K562 (cell line): ENCODE measurements around the gene DDX5. TPM values are rescaled to one million over a fixed set of nuclear protein-coding genes. Genes with fewer than 3 reads are reported as not detected.

Source experiments
- BACH1 ChIP-seq: fragments of 200-800 bp; sonication (Bioruptor generic); IDR thresholded peaks from 2 replicates; pipeline ENCODE4 v1.6.1; 2016; ENCODE audit warnings: missing genetic modification characterization, missing compliant biosample characterization
- RFX7 ChIP-seq: fragments of 250-450 bp; sonication (Bioruptor Pico); IDR thresholded peaks from 2 replicates; pipeline ENCODE4 v1.5.1; 2021; ENCODE audit warnings: mild to moderate bottlenecking
- SMC3 ChIP-seq: conservative IDR thresholded peaks from 2 replicates; pipeline ENCODE4 v1.6.1; 2011; ENCODE audit warnings: low read depth, low read length, improper control_type of control experiment; ENCODE audit not compliant: insufficient read depth
- ZNF217 ChIP-seq: sonication (generic); formaldehyde crosslinking; IDR thresholded peaks from 2 replicates; pipeline ENCODE4 v1.8.0; 2022; ENCODE audit warnings: mild to moderate bottlenecking, missing genetic modification reagents
- polyA plus RNA-seq, 8 experiments: library from polyadenylated mRNA; depleted of rRNA in 4 of 8; stranded (reverse) in 5 of 8; unstranded in 3 of 8; fragments of >200 nt; fragmentation: Nextera tagmentation in 2 of 8; fragmentation: Illumina TruSeq in 1 of 8; extraction: Ambion mirVana in 2 of 8; extraction: Trizol in 1 of 8; gene quantifications; 2 replicates each; pipeline versions ENCODE4 v1.2.1 to v1.2.3, GENCODE V29; 2011 to 2014; ENCODE audit warnings: inconsistent platforms in 1 of 8, missing spikeins in 1 of 8
- total RNA-seq, 7 experiments: library from RNA; depleted of rRNA in 6 of 7; stranded (reverse); fragments of >200 nt in 6 of 7; fragmentation: Illumina TruSeq in 2 of 7; extraction: Trizol in 2 of 7; gene quantifications; 2 replicates each; pipeline versions ENCODE4 v1.2.1 to v1.2.3, GENCODE V29; 2011 to 2021; ENCODE audit warnings: low replicate concordance in 1 of 7
- TF ChIP-seq, protein P1 (sequence below): fragments of 450-650 bp; IDR thresholded peaks from 2 replicates; pipeline ENCODE4 v1.6.1; 2017; ENCODE audit warnings: antibody characterized with exemption
- TF ChIP-seq, protein P2 (sequence below): fragments of 450-650 bp; IDR thresholded peaks from 2 replicates; pipeline ENCODE4 v1.6.1; 2016; ENCODE audit warnings: mild to moderate bottlenecking, moderate library complexity
- TF ChIP-seq, protein P3 (sequence below): fragments of 450-650 bp; formaldehyde crosslinking; IDR thresholded peaks from 2 replicates; pipeline ENCODE4 v1.4.0; 2020; ENCODE audit warnings: mild to moderate bottlenecking, moderate library complexity

The DDX5 gene
- total and polyA plus RNA-seq, 9 of the 15 experiments (the other 6 are each of a cell fraction or from before 2014, with no cell fraction given) = 306 to 1,639 (median 604) TPM

DNA sequence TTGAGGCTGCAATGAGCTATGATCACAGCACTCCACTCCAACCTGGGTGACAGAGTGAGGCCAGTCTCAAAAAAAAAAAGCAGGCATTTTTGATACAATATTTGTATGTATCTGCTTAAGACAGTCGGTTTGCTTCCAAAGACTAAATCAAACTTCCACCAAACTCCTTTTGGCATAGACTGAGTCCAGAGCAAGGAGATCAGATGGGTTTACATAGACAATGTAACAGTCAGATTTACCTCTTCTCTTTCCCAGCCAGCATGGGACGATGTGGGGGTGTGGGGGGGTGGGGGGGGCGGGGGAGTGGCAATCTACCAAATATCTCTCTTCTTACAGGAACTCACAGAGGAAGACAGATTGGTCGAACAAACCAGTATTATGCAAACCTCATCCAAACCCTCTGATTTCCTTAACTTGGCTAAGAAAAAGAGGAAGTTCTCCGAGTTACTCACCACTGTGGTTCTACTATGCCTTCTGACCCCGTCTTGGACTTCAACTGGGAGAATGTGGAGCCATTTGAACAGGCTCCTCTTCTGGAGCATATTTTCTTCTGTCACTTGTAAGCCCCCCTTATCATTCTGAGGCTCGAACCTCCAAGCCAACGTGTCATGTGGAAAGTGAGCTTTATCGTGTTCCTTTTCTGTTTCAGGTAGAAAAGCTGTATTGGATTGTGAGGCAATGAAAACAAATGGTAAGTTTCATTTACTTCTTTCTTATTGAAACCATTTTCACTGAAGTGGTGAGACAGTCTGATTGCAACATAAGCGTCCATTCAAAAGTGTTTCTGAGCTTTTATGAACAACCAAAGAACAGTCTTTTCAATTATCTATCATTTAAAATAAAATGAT is 57.2 kb downstream of the DDX5 start, which contains the start of gene MILR1 (continued):
- TF ChIP-seq, protein P1, sequence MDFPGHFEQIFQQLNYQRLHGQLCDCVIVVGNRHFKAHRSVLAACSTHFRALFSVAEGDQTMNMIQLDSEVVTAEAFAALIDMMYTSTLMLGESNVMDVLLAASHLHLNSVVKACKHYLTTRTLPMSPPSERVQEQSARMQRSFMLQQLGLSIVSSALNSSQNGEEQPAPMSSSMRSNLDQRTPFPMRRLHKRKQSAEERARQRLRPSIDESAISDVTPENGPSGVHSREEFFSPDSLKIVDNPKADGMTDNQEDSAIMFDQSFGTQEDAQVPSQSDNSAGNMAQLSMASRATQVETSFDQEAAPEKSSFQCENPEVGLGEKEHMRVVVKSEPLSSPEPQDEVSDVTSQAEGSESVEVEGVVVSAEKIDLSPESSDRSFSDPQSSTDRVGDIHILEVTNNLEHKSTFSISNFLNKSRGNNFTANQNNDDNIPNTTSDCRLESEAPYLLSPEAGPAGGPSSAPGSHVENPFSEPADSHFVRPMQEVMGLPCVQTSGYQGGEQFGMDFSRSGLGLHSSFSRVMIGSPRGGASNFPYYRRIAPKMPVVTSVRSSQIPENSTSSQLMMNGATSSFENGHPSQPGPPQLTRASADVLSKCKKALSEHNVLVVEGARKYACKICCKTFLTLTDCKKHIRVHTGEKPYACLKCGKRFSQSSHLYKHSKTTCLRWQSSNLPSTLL = no peak
- TF ChIP-seq, protein P2, sequence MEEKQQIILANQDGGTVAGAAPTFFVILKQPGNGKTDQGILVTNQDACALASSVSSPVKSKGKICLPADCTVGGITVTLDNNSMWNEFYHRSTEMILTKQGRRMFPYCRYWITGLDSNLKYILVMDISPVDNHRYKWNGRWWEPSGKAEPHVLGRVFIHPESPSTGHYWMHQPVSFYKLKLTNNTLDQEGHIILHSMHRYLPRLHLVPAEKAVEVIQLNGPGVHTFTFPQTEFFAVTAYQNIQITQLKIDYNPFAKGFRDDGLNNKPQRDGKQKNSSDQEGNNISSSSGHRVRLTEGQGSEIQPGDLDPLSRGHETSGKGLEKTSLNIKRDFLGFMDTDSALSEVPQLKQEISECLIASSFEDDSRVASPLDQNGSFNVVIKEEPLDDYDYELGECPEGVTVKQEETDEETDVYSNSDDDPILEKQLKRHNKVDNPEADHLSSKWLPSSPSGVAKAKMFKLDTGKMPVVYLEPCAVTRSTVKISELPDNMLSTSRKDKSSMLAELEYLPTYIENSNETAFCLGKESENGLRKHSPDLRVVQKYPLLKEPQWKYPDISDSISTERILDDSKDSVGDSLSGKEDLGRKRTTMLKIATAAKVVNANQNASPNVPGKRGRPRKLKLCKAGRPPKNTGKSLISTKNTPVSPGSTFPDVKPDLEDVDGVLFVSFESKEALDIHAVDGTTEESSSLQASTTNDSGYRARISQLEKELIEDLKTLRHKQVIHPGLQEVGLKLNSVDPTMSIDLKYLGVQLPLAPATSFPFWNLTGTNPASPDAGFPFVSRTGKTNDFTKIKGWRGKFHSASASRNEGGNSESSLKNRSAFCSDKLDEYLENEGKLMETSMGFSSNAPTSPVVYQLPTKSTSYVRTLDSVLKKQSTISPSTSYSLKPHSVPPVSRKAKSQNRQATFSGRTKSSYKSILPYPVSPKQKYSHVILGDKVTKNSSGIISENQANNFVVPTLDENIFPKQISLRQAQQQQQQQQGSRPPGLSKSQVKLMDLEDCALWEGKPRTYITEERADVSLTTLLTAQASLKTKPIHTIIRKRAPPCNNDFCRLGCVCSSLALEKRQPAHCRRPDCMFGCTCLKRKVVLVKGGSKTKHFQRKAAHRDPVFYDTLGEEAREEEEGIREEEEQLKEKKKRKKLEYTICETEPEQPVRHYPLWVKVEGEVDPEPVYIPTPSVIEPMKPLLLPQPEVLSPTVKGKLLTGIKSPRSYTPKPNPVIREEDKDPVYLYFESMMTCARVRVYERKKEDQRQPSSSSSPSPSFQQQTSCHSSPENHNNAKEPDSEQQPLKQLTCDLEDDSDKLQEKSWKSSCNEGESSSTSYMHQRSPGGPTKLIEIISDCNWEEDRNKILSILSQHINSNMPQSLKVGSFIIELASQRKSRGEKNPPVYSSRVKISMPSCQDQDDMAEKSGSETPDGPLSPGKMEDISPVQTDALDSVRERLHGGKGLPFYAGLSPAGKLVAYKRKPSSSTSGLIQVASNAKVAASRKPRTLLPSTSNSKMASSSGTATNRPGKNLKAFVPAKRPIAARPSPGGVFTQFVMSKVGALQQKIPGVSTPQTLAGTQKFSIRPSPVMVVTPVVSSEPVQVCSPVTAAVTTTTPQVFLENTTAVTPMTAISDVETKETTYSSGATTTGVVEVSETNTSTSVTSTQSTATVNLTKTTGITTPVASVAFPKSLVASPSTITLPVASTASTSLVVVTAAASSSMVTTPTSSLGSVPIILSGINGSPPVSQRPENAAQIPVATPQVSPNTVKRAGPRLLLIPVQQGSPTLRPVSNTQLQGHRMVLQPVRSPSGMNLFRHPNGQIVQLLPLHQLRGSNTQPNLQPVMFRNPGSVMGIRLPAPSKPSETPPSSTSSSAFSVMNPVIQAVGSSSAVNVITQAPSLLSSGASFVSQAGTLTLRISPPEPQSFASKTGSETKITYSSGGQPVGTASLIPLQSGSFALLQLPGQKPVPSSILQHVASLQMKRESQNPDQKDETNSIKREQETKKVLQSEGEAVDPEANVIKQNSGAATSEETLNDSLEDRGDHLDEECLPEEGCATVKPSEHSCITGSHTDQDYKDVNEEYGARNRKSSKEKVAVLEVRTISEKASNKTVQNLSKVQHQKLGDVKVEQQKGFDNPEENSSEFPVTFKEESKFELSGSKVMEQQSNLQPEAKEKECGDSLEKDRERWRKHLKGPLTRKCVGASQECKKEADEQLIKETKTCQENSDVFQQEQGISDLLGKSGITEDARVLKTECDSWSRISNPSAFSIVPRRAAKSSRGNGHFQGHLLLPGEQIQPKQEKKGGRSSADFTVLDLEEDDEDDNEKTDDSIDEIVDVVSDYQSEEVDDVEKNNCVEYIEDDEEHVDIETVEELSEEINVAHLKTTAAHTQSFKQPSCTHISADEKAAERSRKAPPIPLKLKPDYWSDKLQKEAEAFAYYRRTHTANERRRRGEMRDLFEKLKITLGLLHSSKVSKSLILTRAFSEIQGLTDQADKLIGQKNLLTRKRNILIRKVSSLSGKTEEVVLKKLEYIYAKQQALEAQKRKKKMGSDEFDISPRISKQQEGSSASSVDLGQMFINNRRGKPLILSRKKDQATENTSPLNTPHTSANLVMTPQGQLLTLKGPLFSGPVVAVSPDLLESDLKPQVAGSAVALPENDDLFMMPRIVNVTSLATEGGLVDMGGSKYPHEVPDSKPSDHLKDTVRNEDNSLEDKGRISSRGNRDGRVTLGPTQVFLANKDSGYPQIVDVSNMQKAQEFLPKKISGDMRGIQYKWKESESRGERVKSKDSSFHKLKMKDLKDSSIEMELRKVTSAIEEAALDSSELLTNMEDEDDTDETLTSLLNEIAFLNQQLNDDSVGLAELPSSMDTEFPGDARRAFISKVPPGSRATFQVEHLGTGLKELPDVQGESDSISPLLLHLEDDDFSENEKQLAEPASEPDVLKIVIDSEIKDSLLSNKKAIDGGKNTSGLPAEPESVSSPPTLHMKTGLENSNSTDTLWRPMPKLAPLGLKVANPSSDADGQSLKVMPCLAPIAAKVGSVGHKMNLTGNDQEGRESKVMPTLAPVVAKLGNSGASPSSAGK = peak; percentile 43
- no peak for TF ChIP-seq ZNF217 (CRISPR knock-in tag)
- no peak for TF ChIP-seq RFX7 (CRISPR knock-in tag)
- TF ChIP-seq, protein P3, sequence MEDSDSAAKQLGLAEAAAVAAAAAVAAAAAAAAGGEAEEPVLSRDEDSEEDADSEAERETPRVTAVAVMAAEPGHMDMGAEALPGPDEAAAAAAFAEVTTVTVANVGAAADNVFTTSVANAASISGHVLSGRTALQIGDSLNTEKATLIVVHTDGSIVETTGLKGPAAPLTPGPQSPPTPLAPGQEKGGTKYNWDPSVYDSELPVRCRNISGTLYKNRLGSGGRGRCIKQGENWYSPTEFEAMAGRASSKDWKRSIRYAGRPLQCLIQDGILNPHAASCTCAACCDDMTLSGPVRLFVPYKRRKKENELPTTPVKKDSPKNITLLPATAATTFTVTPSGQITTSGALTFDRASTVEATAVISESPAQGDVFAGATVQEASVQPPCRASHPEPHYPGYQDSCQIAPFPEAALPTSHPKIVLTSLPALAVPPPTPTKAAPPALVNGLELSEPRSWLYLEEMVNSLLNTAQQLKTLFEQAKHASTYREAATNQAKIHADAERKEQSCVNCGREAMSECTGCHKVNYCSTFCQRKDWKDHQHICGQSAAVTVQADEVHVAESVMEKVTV (CRISPR knock-in tag) = 0 out of 2 replicates have a peak, but pooled peaks have one; percentile 11
- TF ChIP-seq BACH1 (tag) = no peak
- TF ChIP-seq SMC3 = no peak
